Endodermal cell (in vitro differentiated cells): ENCODE results near the gene FBXL13. TPM values are rescaled to one million over a fixed set of nuclear protein-coding genes. Genes with fewer than 3 reads are reported as not detected.

Experiments
- DNase-seq: peaks from one replicate; pipeline ENCODE4 v3.0.0-alpha.2; 2017
- H3K27ac ChIP-seq: 2 replicates; pipeline ENCODE4 v1.5.1; 2013; ENCODE audit warnings: mild to moderate bottlenecking, low read depth, low read length, moderate library complexity
- H3K27me3 ChIP-seq: 2 replicates; pipeline ENCODE4 v1.6.1; 2013; ENCODE audit warnings: mild to moderate bottlenecking, low read length, moderate library complexity; ENCODE audit not compliant: insufficient read depth, control insufficient read depth, poor library complexity, severe bottlenecking
- H3K36me3 ChIP-seq: 2 replicates; pipeline ENCODE4 v1.7.0; 2013; ENCODE audit warnings: mild to moderate bottlenecking, low read length, moderate library complexity; ENCODE audit not compliant: control insufficient read depth, insufficient read depth
- H3K4me1 ChIP-seq: one replicate; pipeline ENCODE4 v1.7.0; 2013; ENCODE audit warnings: low read length; ENCODE audit not compliant: control insufficient read depth, insufficient read depth
- H3K4me3 ChIP-seq: 2 replicates; pipeline ENCODE4 v1.5.1; 2013; ENCODE audit warnings: mild to moderate bottlenecking, low read length, moderate library complexity
- H3K9ac ChIP-seq: 2 replicates; pipeline ENCODE4 v1.6.1; 2013; ENCODE audit warnings: mild to moderate bottlenecking, low read length, moderate library complexity; ENCODE audit not compliant: poor library complexity, severe bottlenecking; ENCODE audit errors: extremely low read depth
- H3K9me3 ChIP-seq: 2 replicates; pipeline ENCODE4 v1.6.1; 2013; ENCODE audit warnings: mild to moderate bottlenecking, low read length, moderate library complexity; ENCODE audit not compliant: control insufficient read depth
- H3K27ac Mint-ChIP-seq: 2 replicates; pipeline ENCODE4 v1.8.0; 2020; ENCODE audit warnings: mixed read lengths
- H3K27me3 Mint-ChIP-seq: 2 replicates; pipeline ENCODE4 v1.8.0; 2021; ENCODE audit warnings: mild to moderate bottlenecking, mixed read lengths; ENCODE audit not compliant: insufficient read depth
- H3K36me3 Mint-ChIP-seq: 2 replicates; pipeline ENCODE4 v1.8.0; 2020; ENCODE audit warnings: low read depth, mixed read lengths
- H3K4me1 Mint-ChIP-seq: 2 replicates; pipeline ENCODE4 v1.8.0; 2020; ENCODE audit warnings: mixed read lengths
- H3K4me3 Mint-ChIP-seq: 2 replicates; pipeline ENCODE4 v1.8.0; 2020; ENCODE audit warnings: mild to moderate bottlenecking, moderate library complexity, mixed read lengths
- H3K9me3 Mint-ChIP-seq: 2 replicates; pipeline ENCODE4 v1.8.0; 2020; ENCODE audit warnings: mild to moderate bottlenecking, mixed read lengths
- WGBS, 2 experiments: methylation state at CpG; one replicate each; pipeline versions ENCODE4 v1.1.5 to v1.1.7; 2013; ENCODE audit warnings: missing lambda C conversion rate in 2 of 2, mixed read lengths in 1 of 2; ENCODE audit not compliant: insufficient coverage in 1 of 2, insufficient read length in 1 of 2; 5-methylcytosine and 5-hydroxymethylcytosine counted together
- total RNA-seq, 2 donors: library from RNA; stranded (reverse); fragmentation: NEBNext Ultra II Directional in 1 of 2; extraction: Animal tissue kit (Norgen Biotek cat#: 25700) in 1 of 2; gene quantifications; 2 replicates in 1 of 2; 3 replicates in 1 of 2; pipeline ENCODE4 v1.2.1, GENCODE V29; 2021
- TF ChIP-seq, protein P1 (sequence below): fragments of 200-600 bp; sonication (generic); conservative IDR thresholded peaks from 2 replicates; pipeline ENCODE4 v1.5.0; 2021; ENCODE audit warnings: antibody characterized with exemption, mild to moderate bottlenecking

The FBXL13 gene
- total RNA-seq, 2 donors from 2014 or later, result 2.1 to 2.7 TPM

DNA sequence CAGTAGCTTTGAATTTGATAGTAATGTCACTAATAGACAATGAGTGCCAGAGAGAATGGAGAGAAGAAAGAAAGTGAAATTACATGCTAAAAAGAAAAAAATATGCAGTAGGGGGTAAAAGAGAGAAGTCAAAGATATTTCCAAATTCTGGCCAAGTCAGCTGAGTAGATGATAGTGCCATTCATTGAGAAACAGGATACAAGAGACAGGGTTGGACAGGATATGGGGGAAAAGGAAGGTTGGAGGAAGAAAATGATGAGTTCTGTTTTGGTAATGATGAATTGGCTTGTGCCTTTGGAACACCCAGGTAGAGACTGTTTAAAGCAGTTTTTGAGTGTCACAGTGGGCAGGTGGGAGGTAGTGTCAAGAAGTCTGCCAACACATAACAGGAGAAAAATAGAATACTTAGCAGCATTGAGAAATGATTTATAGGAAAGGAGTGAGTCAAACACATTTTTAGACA lies 83.5 kb downstream of the FBXL13 start:
- no peak overlapping the region for H3K4me3 Mint-ChIP-seq
- Histone ChIP-seq H3K27me3 (no peaks in the 10 kb centered on the region), H3K4me1 (no peaks in the 10 kb centered on the region), H3K27ac (no peak overlapping the region), H3K4me3 (no peak overlapping the region), H3K9me3 (no peaks in the 10 kb centered on the region), H3K36me3 (no peaks in the 10 kb centered on the region), H3K9ac (no peak overlapping the region)
- H3K4me1 Mint-ChIP-seq, result peaks cover 1% of the 10 kb centered on the region
- no peaks in the 10 kb centered on the region for H3K36me3 Mint-ChIP-seq
- TF ChIP-seq, protein P1, sequence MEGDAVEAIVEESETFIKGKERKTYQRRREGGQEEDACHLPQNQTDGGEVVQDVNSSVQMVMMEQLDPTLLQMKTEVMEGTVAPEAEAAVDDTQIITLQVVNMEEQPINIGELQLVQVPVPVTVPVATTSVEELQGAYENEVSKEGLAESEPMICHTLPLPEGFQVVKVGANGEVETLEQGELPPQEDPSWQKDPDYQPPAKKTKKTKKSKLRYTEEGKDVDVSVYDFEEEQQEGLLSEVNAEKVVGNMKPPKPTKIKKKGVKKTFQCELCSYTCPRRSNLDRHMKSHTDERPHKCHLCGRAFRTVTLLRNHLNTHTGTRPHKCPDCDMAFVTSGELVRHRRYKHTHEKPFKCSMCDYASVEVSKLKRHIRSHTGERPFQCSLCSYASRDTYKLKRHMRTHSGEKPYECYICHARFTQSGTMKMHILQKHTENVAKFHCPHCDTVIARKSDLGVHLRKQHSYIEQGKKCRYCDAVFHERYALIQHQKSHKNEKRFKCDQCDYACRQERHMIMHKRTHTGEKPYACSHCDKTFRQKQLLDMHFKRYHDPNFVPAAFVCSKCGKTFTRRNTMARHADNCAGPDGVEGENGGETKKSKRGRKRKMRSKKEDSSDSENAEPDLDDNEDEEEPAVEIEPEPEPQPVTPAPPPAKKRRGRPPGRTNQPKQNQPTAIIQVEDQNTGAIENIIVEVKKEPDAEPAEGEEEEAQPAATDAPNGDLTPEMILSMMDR, result no peak
- H3K27me3 Mint-ChIP-seq, result no peaks in the 10 kb centered on the region
- no peak for DNase-seq
- H3K27ac Mint-ChIP-seq, result no peak overlapping the region
- no peaks in the 10 kb centered on the region for H3K9me3 Mint-ChIP-seq

DNA sequence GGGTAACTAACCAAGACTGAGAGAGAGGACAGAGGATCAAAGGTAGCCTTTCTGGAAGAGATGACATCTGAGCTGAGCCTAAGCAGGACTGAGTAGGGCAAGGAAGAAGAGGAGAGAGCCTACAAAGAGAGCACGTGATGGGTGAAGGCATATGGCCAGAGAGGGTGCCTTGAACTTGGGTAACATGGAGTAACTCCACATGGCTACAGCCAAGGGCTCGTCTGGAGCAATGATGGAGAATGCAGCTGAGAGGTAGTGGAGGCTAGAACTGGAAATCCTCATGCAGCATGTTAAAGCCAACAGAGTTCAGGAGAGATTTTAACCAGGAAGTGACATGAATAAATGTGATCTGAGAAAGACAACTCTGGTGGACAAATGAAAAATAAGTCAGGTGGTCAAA lies 84.0 kb downstream of the FBXL13 start:
- DNase-seq, result no peak
- no peaks in the 10 kb centered on the region for H3K36me3 Mint-ChIP-seq
- Histone ChIP-seq H3K27ac (no peak overlapping the region), H3K4me1 (no peaks in the 10 kb centered on the region), H3K36me3 (no peaks in the 10 kb centered on the region), H3K9me3 (no peaks in the 10 kb centered on the region), H3K27me3 (no peaks in the 10 kb centered on the region), H3K4me3 (no peak overlapping the region), H3K9ac (no peak overlapping the region)
- WGBS, 2 experiments, result 85 to 94% methylated on average over 2 of the region's 2 CpGs
- TF ChIP-seq, protein P1, result no peak
- no peaks in the 10 kb centered on the region for H3K4me1 Mint-ChIP-seq
- no peak overlapping the region for H3K4me3 Mint-ChIP-seq
- no peak overlapping the region for H3K27ac Mint-ChIP-seq
- no peaks in the 10 kb centered on the region for H3K27me3 Mint-ChIP-seq
- H3K9me3 Mint-ChIP-seq, result no peaks in the 10 kb centered on the region

DNA sequence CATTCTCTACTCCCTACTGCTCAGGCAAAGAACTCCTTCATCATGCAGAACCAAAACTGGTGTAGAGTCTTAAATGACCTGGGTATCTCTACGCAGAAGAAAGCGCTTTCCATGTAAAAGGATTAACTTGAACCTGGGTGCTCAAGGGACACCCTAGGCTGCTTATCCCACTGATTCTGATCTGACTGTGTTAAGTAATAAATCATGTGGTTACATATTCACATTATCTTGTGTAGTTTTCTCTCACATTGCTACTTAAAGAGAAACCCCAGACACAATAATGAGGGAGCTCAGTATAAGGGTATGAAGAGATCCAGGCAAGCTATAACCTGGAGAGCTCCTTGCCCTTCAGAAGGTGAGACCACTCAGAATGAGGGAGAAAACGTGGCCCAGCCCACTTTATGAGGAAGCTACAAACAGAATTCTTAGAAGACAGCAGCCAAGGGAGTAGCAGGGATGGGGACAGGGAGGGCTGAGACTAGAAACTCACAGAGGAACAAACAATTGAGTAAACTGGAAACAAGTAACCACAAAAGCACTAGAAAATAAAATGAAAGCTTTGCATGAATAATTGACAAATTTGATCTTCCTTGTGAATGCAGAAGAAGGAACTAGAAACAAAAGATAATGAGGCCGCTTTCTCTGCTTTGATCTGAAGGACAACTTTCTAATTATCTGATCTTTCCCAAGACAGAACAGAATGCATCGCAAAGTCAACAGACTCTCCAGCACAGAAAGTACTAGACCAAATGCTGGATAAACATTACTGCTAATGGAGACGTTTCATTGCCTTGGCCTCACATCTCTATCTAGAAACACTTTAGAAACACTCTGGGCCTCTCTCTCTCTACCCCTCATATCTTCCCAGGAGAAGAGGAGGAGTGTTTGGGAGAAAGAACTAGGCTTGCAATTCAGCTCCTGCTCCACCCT lies 85.7 kb downstream of the FBXL13 start:
- TF ChIP-seq, protein P1, result no peak
- Histone ChIP-seq H3K27me3 (no peaks in the 10 kb centered on the region), H3K36me3 (no peaks in the 10 kb centered on the region), H3K4me3 (no peak overlapping the region), H3K9ac (no peak overlapping the region), H3K27ac (no peak overlapping the region), H3K4me1 (no peaks in the 10 kb centered on the region), H3K9me3 (no peaks in the 10 kb centered on the region)
- Mint-ChIP-seq H3K9me3 (no peaks in the 10 kb centered on the region), H3K36me3 (no peaks in the 10 kb centered on the region), H3K27me3 (no peaks in the 10 kb centered on the region), H3K4me1 (no peaks in the 10 kb centered on the region), H3K4me3 (no peak overlapping the region), H3K27ac (no peak overlapping the region)
- WGBS, 2 experiments, result 87 to 91% methylated on average over 4 to 6 of the region's 6 CpGs
- no peak for DNase-seq
